VCaP (cell line): ENCODE results near the gene GRIA4.
A peak's percentile ranks its signal among the peaks of the same experiment; 100 is the strongest.

Experiments
- H3K27ac ChIP-seq: fragments of 450-650 bp; 2 replicates; pipeline ENCODE4 v1.5.1; 2017
- CTCF ChIP-seq: fragments of 450-650 bp; conservative IDR thresholded peaks from 2 replicates; pipeline ENCODE4 v1.5.1; 2017; ENCODE audit warnings: mild to moderate bottlenecking, moderate library complexity

Gene GRIA4

DNA sequence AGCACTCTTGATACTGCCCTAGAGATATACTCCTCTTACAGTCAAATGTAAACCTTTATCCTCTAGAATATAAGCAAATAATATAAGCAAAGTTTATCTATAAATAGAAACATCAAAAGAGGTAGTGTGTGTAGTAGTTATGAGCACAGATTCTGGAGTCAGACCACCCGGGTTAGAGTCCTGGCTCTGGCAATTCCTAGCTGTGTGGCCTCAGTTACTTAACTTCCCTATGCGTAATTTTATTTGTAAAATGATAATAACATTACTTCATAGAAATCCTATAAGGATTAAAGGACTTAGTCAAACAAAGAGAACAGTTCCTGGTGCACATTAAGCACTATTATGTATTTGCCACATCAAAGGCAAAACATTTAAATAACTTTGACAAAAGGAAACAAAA is 405.2 kb downstream of the GRIA4 start:
- TF ChIP-seq CTCF: no peak
- H3K27ac ChIP-seq: no peak overlapping the region

DNA sequence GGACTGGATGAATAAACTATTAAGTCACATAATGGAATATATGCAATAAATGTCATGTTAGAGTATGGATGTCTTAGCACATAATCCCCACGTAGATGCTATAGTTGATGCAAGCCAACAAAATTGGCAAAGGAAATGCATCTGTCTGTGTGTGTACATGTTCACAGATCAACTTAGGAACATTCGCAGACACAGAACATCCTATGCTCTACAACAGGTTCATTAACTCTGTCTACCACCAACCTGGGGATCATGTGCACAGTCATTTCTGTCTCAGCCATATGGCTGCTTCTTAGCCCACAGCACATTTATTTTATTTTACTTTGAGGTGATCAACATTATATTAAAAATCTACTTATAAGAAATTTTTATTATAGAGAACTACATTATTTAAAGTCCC is 407.2 kb downstream of the GRIA4 start:
- no peak overlapping the region for H3K27ac ChIP-seq
- TF ChIP-seq CTCF: no peak

DNA sequence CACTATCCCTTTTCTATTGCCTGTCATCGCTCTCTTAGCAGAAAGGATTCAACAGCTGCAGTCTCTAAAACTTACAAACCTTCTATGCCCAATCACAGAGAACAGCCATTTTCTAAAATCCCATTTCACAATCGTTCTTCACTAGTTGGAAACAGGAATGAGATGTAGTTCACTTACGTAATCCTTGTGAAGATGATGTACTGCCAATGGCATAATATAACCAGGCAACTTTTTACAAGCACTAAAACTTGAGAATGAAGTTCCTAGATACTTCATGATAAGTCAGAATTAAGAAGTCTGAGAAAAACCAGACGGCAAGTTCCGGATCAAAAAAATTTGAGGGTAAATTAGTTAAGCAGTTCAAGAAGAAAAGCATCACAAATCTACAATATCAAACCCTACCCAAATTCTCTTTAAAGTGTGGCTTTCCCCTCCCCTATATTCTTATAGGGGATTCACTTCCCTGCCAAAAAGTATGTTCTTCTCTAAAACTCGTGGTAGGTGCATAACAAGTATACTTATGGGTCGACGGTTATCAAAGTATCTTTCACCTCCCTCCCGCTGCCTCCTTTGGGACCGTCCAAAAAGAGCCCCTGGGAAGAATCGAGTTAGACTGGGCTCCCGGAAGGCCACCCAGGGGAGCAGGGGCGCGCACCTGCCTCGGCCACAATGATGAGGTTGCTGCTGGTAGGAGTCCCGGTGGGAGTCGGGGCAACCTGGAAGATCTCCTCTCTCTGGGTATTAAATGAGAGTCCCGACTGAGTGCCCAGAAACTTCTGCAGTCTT is 411.5 kb downstream of the GRIA4 start:
- no peak for TF ChIP-seq CTCF
- H3K27ac ChIP-seq: peak overlapping the region; percentile 37; the same call in 1 of the 2 replicates

- peak within 1 kb of the TSS; percentile 37; the same call in 1 of the 2 replicates for H3K27ac ChIP-seq
- TF ChIP-seq CTCF: no peak
Measured at GRCh38 chr11:106021967-106022794, 412.3 kb downstream of the GRIA4 start, which contains the start of gene MSANTD4. MSANTD4 (minus strand) TSS chr11:106022240; CDS start chr11:106010917, 11,323 bp downstream.

DNA sequence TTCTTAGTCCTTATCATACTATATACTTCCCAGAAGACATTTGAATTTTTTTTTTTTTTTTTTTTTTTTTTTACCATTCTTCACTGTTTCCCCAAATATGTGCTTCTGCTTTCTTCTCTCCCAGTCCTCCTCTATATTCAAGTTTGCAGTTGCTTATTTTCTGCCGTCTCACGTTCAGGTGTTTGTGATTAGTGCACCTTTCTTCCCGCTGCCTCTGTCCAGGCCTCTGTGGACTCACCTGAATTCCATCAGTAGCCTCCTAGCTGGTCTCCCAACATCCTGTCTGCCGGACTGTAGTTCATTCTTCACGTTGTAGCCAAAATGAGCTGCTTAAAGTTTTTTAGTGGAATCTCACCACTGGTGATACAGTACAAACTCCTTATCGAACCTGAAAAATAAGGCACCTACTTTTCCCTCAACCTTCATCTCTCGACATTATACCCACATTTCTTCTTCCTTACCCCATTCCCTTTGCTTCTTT is 413.0 kb downstream of the GRIA4 start:
- no peak for TF ChIP-seq CTCF
- no peak overlapping the region for H3K27ac ChIP-seq

DNA sequence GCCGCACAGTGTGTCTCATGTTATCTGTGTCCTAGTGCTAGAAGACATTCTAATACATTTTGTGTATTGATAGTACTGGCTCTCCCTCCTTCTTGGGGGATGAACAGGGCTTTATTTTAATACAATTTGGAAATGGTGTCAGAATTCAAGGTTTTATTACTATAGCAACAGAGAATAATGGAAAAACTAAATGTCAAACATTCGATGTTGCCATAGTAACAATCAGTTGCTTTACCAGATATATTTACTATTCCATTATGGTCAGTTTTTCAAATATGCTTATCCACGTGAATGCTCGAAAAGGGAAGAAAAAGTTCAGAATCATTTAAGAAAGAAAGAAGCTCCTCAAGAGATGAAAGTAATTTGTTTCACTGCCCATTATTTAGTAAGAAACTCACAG is 420.7 kb downstream of the GRIA4 start:
- no peak overlapping the region for H3K27ac ChIP-seq
- no peak for TF ChIP-seq CTCF

DNA sequence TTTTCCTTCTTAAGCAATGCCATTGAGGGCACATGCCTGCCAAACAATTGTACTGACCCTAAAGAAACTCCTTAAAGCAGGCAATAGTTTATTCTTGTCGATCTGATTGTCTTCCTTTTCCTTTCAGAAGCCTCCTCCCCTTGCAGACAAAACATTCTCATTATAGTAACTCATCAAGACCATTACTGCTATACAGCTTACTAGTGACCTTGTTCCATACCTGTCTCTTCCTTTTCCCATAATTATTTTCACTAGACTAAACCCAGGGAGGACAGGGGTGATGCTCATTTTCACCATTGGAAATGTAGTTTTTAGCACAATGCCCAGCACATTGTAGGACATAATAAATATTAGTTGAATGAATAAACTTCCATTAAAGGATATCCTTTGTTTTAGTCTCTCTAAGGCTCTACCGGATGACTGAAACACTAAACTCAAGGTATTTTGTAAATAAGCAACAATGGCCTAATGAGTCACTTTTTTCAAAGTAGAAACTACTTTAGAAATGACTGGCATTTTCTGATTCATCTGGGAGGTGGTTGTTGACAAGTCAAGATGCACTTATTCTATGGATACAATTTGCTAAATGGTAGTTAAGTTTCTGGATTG is 421.4 kb downstream of the GRIA4 start:
- TF ChIP-seq CTCF: no peak
- no peak overlapping the region for H3K27ac ChIP-seq
